OCI-LY3 (cell line): ENCODE results near the gene EYA3.

Experiments used
- EZH2phosphoT487 ChIP-seq: fragments of 200-600 bp; shearing (Covaris generic); IDR thresholded peaks from 2 replicates; pipeline ENCODE4 v1.6.1; 2018; ENCODE audit warnings: antibody characterized with exemption, mixed run types, low read depth
- TF ChIP-seq, protein P1 (sequence below): fragments of 200-600, 300-600 bp; sonication (generic); IDR thresholded peaks from 2 replicates; pipeline ENCODE4 v1.5.1; 2014; ENCODE audit warnings: antibody characterized with exemption, low read length, low read depth

- TF ChIP-seq, protein P1, sequence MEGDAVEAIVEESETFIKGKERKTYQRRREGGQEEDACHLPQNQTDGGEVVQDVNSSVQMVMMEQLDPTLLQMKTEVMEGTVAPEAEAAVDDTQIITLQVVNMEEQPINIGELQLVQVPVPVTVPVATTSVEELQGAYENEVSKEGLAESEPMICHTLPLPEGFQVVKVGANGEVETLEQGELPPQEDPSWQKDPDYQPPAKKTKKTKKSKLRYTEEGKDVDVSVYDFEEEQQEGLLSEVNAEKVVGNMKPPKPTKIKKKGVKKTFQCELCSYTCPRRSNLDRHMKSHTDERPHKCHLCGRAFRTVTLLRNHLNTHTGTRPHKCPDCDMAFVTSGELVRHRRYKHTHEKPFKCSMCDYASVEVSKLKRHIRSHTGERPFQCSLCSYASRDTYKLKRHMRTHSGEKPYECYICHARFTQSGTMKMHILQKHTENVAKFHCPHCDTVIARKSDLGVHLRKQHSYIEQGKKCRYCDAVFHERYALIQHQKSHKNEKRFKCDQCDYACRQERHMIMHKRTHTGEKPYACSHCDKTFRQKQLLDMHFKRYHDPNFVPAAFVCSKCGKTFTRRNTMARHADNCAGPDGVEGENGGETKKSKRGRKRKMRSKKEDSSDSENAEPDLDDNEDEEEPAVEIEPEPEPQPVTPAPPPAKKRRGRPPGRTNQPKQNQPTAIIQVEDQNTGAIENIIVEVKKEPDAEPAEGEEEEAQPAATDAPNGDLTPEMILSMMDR = no peak
- no peak for TF ChIP-seq EZH2phosphoT487
Observed at GRCh38 chr1:28132171-28133167, 44.1 kb upstream of the EYA3 start.
